Liver (tissue), 9 donors: ENCODE results near the gene TATDN3. TPM values are rescaled to one million over a fixed set of nuclear protein-coding genes. Genes with fewer than 3 reads are reported as not detected.

Experiments
- DNase-seq: peaks from one replicate; pipeline ENCODE4 v3.0.0-alpha.2; 2017; ENCODE audit warnings: low spot score
- H3K27ac ChIP-seq, 2 donors: one replicate each; pipeline ENCODE4 v1.7.0; 2013; ENCODE audit warnings: inconsistent platforms in 2 of 2, low read length in 2 of 2, control low read depth in 1 of 2, low read depth in 1 of 2, mild to moderate bottlenecking in 1 of 2
- H3K27me3 ChIP-seq, 4 donors: one replicate each; pipeline versions ENCODE4 v1.6.1 to v1.7.0; 2013; ENCODE audit warnings: low read length in 3 of 4, inconsistent platforms in 1 of 4, mild to moderate bottlenecking in 1 of 4, moderate library complexity in 1 of 4; ENCODE audit not compliant: control insufficient read depth in 4 of 4, insufficient read depth in 4 of 4
- H3K36me3 ChIP-seq, 4 donors: one replicate each; pipeline versions ENCODE4 v1.6.1 to v1.7.0; 2013; ENCODE audit warnings: low read length in 3 of 4, mild to moderate bottlenecking in 3 of 4, low read depth in 1 of 4, moderate library complexity in 1 of 4; ENCODE audit not compliant: control insufficient read depth in 4 of 4, insufficient read depth in 3 of 4
- H3K4me1 ChIP-seq, 4 donors: one replicate each; pipeline versions ENCODE4 v1.6.1 to v1.7.0; 2013; ENCODE audit warnings: low read length in 3 of 4, mild to moderate bottlenecking in 3 of 4, moderate library complexity in 1 of 4; ENCODE audit not compliant: control insufficient read depth in 4 of 4, insufficient read depth in 4 of 4
- H3K4me3 ChIP-seq, 3 donors: one replicate each; pipeline versions ENCODE4 v1.6.1 to v1.7.0; 2013; ENCODE audit warnings: low read length in 3 of 3, control low read depth in 1 of 3, low read depth in 1 of 3, mild to moderate bottlenecking in 1 of 3
- H3K9ac ChIP-seq, 2 donors: one replicate each; pipeline ENCODE4 v1.7.0; 2013; ENCODE audit warnings: low read length in 2 of 2, mild to moderate bottlenecking in 2 of 2, moderate library complexity in 2 of 2, control low read depth in 1 of 2, low read depth in 1 of 2
- H3K9me3 ChIP-seq, 4 donors: one replicate each; pipeline versions ENCODE4 v1.6.1 to v1.7.0; 2013; ENCODE audit warnings: low read length in 3 of 4; ENCODE audit not compliant: control insufficient read depth in 4 of 4
- ATF3 ChIP-seq: IDR thresholded peaks from 2 replicates; pipeline ENCODE4 v1.6.1; 2016; ENCODE audit warnings: antibody characterized with exemption
- CTCF ChIP-seq: fragments of 150-350 bp; IDR thresholded peaks from 2 replicates; pipeline ENCODE4 v1.5.1; 2017; ENCODE audit warnings: improper control_type of control experiment, low read depth, low read length; ENCODE audit not compliant: missing input control
- EGR1 ChIP-seq, 2 donors: IDR thresholded peaks; 2 replicates each; pipeline ENCODE4 v1.6.1; 2016 to 2018; ENCODE audit warnings: antibody characterized with exemption in 2 of 2, low read depth in 2 of 2
- FOXA1 ChIP-seq: IDR thresholded peaks from 2 replicates; pipeline ENCODE4 v1.6.1; 2016; ENCODE audit warnings: antibody characterized with exemption
- FOXA2 ChIP-seq: IDR thresholded peaks from 2 replicates; pipeline ENCODE4 v1.6.1; 2016; ENCODE audit warnings: antibody characterized with exemption
- GABPA ChIP-seq, 2 donors: IDR thresholded peaks in 1 of 2; conservative IDR thresholded peaks in 1 of 2; 2 replicates each; pipeline ENCODE4 v1.6.1; 2016; ENCODE audit warnings: antibody characterized with exemption in 2 of 2, mild to moderate bottlenecking in 1 of 2, moderate library complexity in 1 of 2
- HNF4A ChIP-seq, 2 donors: conservative IDR thresholded peaks; 2 replicates each; pipeline ENCODE4 v1.6.1; 2016; ENCODE audit warnings: antibody characterized with exemption in 2 of 2, mild to moderate bottlenecking in 2 of 2
- HNF4G ChIP-seq: IDR thresholded peaks from 2 replicates; pipeline ENCODE4 v1.6.1; 2016; ENCODE audit warnings: antibody characterized with exemption
- JUND ChIP-seq, 2 donors: IDR thresholded peaks; 2 replicates each; pipeline ENCODE4 v1.6.1; 2016; ENCODE audit warnings: antibody characterized with exemption in 2 of 2
- MAX ChIP-seq: IDR thresholded peaks from 2 replicates; pipeline ENCODE4 v1.6.1; 2016; ENCODE audit warnings: antibody characterized with exemption
- NR2F2 ChIP-seq: IDR thresholded peaks from 2 replicates; pipeline ENCODE4 v1.6.1; 2016; ENCODE audit warnings: antibody characterized with exemption
- RAD21 ChIP-seq, 2 donors: IDR thresholded peaks; 2 replicates each; pipeline ENCODE4 v1.6.1; 2016; ENCODE audit warnings: antibody characterized with exemption in 2 of 2, mild to moderate bottlenecking in 2 of 2
- RXRA ChIP-seq, 2 donors: IDR thresholded peaks; 2 replicates each; pipeline ENCODE4 v1.6.1; 2017 to 2018; ENCODE audit warnings: antibody characterized with exemption in 2 of 2, mild to moderate bottlenecking in 1 of 2
- SP1 ChIP-seq: IDR thresholded peaks from 2 replicates; pipeline ENCODE4 v1.6.1; 2018; ENCODE audit warnings: antibody characterized with exemption, mild to moderate bottlenecking
- TAF1 ChIP-seq: conservative IDR thresholded peaks from 2 replicates; pipeline ENCODE4 v1.6.1; 2016; ENCODE audit warnings: antibody characterized with exemption, mild to moderate bottlenecking
- YY1 ChIP-seq: IDR thresholded peaks from 2 replicates; pipeline ENCODE4 v1.6.1; 2016; ENCODE audit warnings: antibody characterized with exemption, mild to moderate bottlenecking
- WGBS: extraction: QIAGEN DNeasy Blood & Tissue Kit; methylation state at CpG from one replicate; pipeline ENCODE4 v1.1.7; 2013; 5-methylcytosine and 5-hydroxymethylcytosine counted together
- polyA plus RNA-seq, 2 donors: library from polyadenylated mRNA; stranded (reverse) in 1 of 2; unstranded in 1 of 2; fragments of 200-250 nt in 1 of 2; fragments of >200 nt in 1 of 2; fragmentation: Nextera tagmentation in 1 of 2; extraction: Ambion mirVana in 1 of 2; gene quantifications; one replicate each; pipeline versions ENCODE4 v1.2.1 to v1.2.3, GENCODE V29; 2013 to 2015
- total RNA-seq, 2 donors: library from RNA; depleted of rRNA; stranded (reverse); fragments of >200 nt; gene quantifications; one replicate each; pipeline ENCODE4 v1.2.3, GENCODE V29; 2014
- TF ChIP-seq, protein P1 (sequence below): IDR thresholded peaks from 2 replicates; pipeline ENCODE4 v1.6.1; 2016; ENCODE audit warnings: antibody characterized with exemption
- TF ChIP-seq, protein P2 (sequence below): IDR thresholded peaks from 2 replicates; pipeline ENCODE4 v1.6.1; 2016; ENCODE audit warnings: antibody characterized with exemption, mild to moderate bottlenecking
- donor health status: healthy.
- donor health status: healthy.
- donor health status: healthy.
- donor health status: healthy.
- donor health status: healthy.

Gene TATDN3
- total and polyA plus RNA-seq, 4 donors, result 5.2 to 8.1 (median 6.7) TPM

GRCh38 chr1:212754193-212754592, 37.5 kb upstream of the TATDN3 start:
- Histone ChIP-seq H3K36me3 (peaks cover 0 to 4% (median 0%) of the 10 kb centered on the region in 4 donors), H3K27ac (no peak overlapping the region), H3K27me3 (no peaks in the 10 kb centered on the region), H3K4me3 (no peak overlapping the region), H3K4me1 (peaks cover 4 to 19% (median 11%) of the 10 kb centered on the region in 4 donors), H3K9ac (no peak overlapping the region), H3K9me3 (no peaks in the 10 kb centered on the region)
- TF ChIP-seq GABPA (IDR thresholded peaks at IDR 0.05 in 1 of 2, conservative IDR thresholded peaks at IDR 0.05 in 1 of 2) (no peak), YY1 (no peak), EGR1 (IDR thresholded peaks at IDR 0.05; ENCODE audit: low read depth in 2 of 2) (no peak), JUND (IDR thresholded peaks at IDR 0.05) (no peak), RXRA (IDR thresholded peaks at IDR 0.05) (no peak), HNF4G (no peak), RAD21 (IDR thresholded peaks at IDR 0.05) (no peak), FOXA1 (no peak), MAX (no peak), NR2F2 (no peak), ATF3 (no peak), TAF1 (no peak), SP1 (no peak), CTCF (no peak), FOXA2 (no peak)
- TF ChIP-seq, protein P1, sequence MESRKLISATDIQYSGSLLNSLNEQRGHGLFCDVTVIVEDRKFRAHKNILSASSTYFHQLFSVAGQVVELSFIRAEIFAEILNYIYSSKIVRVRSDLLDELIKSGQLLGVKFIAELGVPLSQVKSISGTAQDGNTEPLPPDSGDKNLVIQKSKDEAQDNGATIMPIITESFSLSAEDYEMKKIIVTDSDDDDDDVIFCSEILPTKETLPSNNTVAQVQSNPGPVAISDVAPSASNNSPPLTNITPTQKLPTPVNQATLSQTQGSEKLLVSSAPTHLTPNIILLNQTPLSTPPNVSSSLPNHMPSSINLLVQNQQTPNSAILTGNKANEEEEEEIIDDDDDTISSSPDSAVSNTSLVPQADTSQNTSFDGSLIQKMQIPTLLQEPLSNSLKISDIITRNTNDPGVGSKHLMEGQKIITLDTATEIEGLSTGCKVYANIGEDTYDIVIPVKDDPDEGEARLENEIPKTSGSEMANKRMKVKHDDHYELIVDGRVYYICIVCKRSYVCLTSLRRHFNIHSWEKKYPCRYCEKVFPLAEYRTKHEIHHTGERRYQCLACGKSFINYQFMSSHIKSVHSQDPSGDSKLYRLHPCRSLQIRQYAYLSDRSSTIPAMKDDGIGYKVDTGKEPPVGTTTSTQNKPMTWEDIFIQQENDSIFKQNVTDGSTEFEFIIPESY, result no peak
- TF ChIP-seq, protein P2, sequence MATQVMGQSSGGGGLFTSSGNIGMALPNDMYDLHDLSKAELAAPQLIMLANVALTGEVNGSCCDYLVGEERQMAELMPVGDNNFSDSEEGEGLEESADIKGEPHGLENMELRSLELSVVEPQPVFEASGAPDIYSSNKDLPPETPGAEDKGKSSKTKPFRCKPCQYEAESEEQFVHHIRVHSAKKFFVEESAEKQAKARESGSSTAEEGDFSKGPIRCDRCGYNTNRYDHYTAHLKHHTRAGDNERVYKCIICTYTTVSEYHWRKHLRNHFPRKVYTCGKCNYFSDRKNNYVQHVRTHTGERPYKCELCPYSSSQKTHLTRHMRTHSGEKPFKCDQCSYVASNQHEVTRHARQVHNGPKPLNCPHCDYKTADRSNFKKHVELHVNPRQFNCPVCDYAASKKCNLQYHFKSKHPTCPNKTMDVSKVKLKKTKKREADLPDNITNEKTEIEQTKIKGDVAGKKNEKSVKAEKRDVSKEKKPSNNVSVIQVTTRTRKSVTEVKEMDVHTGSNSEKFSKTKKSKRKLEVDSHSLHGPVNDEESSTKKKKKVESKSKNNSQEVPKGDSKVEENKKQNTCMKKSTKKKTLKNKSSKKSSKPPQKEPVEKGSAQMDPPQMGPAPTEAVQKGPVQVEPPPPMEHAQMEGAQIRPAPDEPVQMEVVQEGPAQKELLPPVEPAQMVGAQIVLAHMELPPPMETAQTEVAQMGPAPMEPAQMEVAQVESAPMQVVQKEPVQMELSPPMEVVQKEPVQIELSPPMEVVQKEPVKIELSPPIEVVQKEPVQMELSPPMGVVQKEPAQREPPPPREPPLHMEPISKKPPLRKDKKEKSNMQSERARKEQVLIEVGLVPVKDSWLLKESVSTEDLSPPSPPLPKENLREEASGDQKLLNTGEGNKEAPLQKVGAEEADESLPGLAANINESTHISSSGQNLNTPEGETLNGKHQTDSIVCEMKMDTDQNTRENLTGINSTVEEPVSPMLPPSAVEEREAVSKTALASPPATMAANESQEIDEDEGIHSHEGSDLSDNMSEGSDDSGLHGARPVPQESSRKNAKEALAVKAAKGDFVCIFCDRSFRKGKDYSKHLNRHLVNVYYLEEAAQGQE, result no peak
- 82% methylated on average over 8 of the region's 8 CpGs for WGBS
- no peak for DNase-seq

GRCh38 chr1:212754680-212755079, 37.0 kb upstream of the TATDN3 start:
- 53% methylated on average over 1 of the region's 1 CpG for WGBS
- TF ChIP-seq MAX (no peak), CTCF (no peak), SP1 (no peak), RXRA (IDR thresholded peaks at IDR 0.05) (no peak), FOXA1 (no peak), NR2F2 (no peak), ATF3 (no peak), GABPA (IDR thresholded peaks at IDR 0.05 in 1 of 2, conservative IDR thresholded peaks at IDR 0.05 in 1 of 2) (no peak), EGR1 (IDR thresholded peaks at IDR 0.05; ENCODE audit: low read depth in 2 of 2) (no peak), FOXA2 (no peak), HNF4A (conservative IDR thresholded peaks at IDR 0.05) (no peak), JUND (IDR thresholded peaks at IDR 0.05) (no peak)
- TF ChIP-seq, protein P1, result no peak
- Histone ChIP-seq H3K4me1 (peaks cover 4 to 16% (median 11%) of the 10 kb centered on the region in 4 donors), H3K27ac (no peak overlapping the region), H3K27me3 (no peaks in the 10 kb centered on the region), H3K9me3 (no peaks in the 10 kb centered on the region), H3K4me3 (no peak overlapping the region), H3K36me3 (peaks cover 0 to 4% (median 0%) of the 10 kb centered on the region in 4 donors), H3K9ac (no peak overlapping the region)
- DNase-seq, result no peak
